ENCODE data around the gene TMEM97.
A peak's percentile ranks its signal among the peaks of the same experiment; 100 is the strongest.
"Not testable (repeated sequence)": the region's sequence is repeated elsewhere in the genome, so short reads cannot be mapped to it uniquely, and the experiment has no call there.

The TMEM97 gene

DNA sequence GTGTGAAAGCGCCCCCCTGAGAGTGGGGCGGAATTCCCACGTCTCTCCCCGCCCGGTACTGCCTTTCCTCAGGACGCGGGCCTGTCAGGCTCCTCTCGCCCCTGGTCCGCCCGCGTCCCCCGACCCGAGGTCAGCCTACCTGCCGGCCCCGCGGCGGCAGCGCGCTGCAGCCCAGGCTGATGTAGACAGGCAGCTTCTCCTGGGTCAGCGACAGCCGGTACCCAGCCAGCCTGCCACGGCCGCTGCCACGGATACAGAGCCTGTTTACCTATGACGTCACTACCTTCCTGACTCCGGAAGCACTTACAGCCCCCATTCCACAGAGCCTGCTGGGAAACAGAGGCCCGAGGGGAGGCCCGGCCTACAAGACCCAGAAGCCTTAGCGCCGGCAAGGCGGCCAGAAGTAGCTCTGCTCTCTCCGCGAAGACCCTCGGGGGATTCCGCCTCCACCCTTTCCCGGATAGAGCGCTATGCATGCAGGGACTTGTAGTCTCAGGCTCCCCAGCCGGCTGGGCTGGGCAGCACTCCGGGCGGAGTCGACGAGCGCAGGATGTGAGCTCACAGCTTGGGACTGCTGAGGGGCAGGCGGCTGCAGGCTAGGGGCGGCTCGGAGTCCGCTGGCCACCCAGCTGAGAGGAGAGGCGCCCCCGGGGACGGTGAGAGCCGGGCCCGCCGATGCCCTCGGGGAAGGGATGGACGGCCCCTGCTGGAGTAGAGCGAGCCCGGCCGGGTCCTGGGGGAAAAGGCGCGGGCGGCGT is 16.4 kb downstream of the TMEM97 start, which contains the start of the genes IFT20 and TNFAIP1:
IFT20 (minus strand) TSS at position 272 of the 758 bp plus-strand sequence. CDS start 3,487 bp downstream, outside the sequence.
TNFAIP1 (plus strand) TSS at position 561 of the 758 bp plus-strand sequence. CDS start 3,761 bp downstream, outside the sequence.
- DNase-seq (ENCODE audit: extremely low spot score, insufficient read length, low read depth), result peak; percentile 95
- peak; percentile 97 for FAIRE-seq

DNA sequence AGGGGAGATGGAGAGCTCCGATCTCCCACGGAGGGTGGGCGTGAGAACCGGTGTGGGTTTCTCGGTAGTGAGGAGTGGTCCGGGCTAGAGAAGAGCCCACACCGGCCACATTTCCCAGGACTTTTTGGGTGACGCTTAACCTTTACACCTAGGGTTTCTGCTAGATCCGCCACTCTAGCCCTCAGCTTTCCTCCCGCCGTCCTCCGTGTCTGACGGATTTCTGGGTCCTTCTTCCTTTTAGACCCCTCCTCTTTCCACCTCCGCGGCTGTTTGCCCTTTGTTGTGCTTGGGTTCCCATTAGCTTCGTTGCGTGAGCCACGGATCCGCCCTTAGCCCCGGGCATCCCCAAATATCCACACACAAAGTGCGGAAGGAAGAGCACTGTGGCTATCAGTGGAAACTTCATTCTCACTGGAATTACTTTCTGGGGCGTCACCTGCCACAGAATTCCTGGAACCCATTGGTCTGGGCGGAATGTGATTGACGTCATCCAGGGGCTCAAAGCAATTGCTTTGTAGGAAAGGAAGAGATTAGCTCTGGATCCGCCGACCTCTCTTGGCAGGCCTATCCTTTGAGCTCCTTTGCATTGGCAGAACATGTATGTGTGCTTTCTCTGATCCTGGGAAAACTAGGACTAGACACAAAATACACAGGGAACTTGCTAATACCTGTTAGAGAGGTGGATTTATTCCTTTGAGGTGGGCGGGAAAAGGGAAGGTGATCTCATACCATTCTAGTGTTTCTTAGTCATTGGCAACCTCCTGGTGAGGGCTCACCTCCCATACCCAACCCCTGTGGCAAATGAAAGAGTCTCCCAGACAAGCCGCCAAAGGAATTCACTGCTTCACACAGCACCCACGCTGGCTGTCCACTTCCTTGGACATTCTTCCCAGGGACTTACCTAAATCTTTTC is 17.2 kb downstream of the TMEM97 start:
- no peak for FAIRE-seq
- DNase-seq (ENCODE audit: extremely low spot score, insufficient read length, low read depth), result no peak

DNA sequence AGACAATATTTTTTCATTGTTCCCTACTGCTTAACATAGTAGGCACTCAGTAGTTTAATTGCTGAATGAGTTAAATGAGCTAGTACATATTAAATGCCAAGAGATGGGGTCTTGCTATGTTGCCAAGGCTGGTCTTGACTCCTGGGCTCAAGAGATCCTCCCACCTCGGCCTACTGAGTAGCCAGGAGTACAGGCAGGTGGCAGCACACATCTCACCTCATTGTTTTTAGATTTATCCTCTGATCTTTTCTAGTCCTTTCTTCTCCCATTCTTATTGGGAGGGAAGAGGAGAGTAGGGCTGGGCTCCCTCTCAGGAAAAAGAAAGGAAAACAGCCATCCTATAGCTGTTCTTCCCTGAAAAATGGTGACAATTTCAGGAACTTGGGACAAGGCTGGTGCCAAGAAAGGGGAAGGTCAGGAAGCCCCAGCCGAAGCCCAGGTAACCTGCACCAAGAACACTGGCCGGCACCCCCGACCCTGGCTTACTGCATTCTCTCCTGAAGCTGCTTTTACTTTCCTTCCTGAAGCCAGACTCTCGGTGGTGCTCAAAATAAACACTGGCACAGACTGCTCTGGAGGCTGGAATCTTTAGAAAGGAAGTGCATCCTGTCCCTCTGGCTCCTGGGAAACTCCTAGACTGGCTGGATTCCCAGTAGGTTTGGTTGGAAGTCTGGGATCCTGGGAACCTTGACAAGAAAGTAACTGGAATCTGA is 19.2 kb downstream of the TMEM97 start:
- no peak for DNase-seq (ENCODE audit: extremely low spot score, insufficient read length, low read depth)
- FAIRE-seq, result no peak

DNA sequence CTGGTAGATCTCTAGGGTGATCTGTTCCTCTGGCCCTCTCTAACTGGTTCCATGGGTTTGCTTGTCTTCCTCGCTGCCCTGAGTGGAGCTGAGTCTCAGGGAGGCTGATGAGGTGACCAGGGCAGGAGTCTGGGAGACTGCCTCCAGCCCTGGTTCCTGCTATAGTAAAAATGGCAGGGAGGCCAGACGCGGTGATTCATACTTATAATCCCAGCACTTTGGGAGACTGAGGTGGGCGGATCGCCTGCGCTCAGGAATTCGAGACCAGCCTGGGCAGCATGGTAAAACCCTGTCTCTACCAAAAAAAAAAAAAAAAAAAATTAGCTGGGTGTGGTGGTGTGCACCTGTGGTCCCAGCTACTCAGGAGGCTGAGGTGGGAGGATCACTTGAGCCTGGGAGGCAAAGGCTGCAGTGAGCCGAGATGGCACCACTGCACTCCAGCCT is 19.8 kb downstream of the TMEM97 start:
- FAIRE-seq, result not testable (repeated sequence)

DNA sequence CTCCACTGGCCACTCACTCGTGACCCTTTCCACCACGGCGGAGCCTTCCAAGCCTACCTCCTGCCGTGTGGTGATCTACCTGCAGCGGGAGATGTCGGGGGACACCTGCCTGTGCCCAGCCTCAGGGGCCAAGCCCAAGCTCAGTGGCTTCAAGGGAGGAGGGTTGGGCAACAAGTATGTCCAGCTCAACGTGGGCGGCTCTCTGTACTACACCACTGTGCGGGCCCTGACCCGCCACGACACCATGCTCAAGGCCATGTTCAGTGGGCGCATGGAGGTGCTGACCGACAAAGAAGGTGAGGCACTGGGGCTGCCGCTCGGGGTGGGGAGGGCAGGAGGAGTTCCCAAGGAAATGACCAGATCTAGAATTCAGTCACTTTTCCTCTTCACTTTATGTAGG is 20.4 kb downstream of the TMEM97 start:
- DNase-seq (ENCODE audit: extremely low spot score, insufficient read length, low read depth) (no peak), FAIRE-seq (no peak)

More for the DNA sequence above, 19.8 kb downstream of the TMEM97 start:
- not testable (repeated sequence) for DNase-seq (ENCODE audit: extremely low spot score, insufficient read length, low read depth)

DNA sequence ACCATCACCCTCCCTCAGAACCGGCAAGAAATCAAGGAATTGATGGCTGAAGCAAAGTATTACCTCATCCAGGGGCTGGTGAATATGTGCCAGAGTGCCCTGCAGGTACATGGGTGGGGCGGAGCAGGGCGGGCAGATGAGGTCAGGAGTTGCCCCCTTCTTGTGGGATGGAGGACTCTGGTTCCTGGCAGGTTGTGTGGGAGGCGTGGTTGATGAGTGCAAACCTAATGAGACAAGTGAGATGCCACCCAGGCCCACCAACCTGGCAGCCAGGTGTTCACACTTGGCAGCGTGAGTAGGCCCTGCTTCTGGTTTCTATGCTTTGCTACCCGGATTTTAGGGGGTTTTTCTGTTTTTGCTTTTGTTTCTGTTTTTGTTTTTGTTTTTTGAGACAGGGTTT is 21.4 kb downstream of the TMEM97 start:
- no peak for DNase-seq (ENCODE audit: extremely low spot score, insufficient read length, low read depth)
- no peak for FAIRE-seq

DNA sequence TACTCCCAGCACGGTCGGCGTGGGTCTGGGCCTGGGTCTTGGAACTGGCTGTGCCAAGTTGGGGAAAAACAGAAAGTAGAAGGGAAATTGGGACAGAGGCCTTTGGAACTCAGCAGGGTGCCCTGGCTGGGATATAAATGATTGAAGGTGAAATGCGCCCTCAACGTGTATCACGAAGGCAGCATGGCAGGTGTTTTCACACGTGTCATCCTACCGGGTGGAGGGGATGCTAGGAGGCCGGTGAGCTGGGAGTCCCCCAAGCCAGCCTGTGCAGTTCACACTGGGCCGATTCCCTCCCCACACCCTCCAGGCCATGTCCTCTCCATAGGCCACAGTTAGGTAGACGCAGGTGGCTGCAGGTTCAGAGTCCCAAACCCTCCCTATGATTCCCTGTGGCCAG is 22.5 kb downstream of the TMEM97 start:
- FAIRE-seq (no peak), DNase-seq (ENCODE audit: extremely low spot score, insufficient read length, low read depth) (no peak)

DNA sequence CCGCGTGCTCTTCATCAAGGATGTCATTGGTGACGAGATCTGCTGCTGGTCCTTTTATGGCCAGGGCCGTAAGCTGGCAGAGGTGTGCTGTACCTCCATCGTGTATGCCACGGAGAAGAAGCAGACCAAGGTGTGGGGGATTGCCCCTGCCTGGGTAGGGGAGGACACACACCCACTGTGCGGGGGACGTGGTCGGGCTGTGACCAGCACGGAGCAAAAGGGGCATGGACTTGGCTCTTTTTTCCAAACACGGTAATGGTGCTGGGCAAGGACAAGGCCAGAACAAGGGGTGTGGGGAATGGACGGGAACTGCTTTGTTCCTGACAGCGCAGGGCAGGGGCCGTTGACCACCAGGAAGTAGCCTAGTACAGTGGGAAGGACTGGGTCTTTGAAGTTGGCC is 23.3 kb downstream of the TMEM97 start:
- FAIRE-seq, result no peak

DNA sequence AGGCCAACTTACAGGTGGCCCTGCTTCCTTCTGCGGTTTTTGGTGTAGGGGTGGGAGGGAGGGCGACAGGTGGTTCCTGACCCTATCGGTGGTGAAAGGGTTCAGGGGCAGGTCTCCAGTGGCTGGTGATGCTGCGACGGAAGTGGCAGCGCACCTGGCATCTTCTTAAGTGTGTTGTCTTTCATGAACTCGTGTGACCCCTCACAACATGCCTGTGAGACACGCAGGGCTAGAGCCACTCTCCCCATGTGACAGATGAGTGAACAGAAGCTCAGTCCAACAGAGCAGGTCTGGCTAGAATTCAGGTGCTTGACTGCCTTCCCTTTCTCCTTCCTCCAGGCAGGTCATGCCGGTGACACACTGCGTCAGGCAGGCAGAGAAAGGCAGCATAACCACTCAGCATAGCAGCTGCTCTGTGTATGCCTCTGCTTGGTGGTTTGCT is 24.5 kb downstream of the TMEM97 start:
- DNase-seq (ENCODE audit: extremely low spot score, insufficient read length, low read depth) (no peak), FAIRE-seq (no peak)

More for the DNA sequence above, 23.3 kb downstream of the TMEM97 start:
- no peak for DNase-seq (ENCODE audit: extremely low spot score, insufficient read length, low read depth)

DNA sequence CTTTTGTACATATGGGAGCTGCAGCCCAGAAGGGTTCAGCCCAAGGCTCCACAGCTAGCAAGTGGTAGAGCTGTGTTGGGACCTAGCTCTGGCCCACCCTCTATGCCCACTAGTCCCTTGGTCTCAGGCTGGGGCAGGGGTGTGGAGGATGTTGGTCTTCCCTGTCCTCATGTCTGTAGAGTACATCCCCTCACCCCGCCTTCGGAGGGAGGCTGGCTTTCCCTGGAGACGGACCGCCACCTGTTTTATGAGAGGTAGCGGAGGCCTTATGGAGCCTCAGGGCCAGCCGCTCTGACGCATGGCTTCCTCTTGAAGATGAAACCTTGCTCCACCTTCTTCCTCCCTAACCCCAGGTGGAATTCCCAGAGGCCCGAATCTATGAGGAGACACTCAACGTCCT is 25.0 kb downstream of the TMEM97 start:
- FAIRE-seq, result no peak
- no peak for DNase-seq (ENCODE audit: extremely low spot score, insufficient read length, low read depth)

DNA sequence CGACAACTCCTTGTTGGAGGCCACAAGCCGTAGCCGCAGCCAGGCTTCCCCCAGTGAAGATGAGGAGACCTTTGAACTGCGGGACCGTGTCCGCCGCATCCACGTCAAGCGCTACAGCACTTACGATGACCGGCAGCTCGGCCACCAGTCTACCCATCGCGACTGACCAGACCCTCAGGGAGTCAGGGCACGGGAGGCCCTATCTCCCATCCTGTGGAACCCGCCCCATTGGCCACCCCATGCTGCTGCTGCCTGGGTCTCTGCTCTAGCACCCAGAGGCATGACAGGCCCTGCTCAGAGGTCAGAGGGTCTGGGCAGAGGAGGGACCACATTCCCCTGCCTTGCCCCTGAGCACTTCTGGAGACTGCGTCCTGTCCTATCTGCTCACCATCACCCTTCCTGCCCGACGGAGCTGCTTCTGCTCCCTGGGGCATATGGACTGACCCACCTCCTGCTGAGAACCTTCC is 25.5 kb downstream of the TMEM97 start:
- FAIRE-seq (no peak), DNase-seq (ENCODE audit: extremely low spot score, insufficient read length, low read depth) (no peak)

DNA sequence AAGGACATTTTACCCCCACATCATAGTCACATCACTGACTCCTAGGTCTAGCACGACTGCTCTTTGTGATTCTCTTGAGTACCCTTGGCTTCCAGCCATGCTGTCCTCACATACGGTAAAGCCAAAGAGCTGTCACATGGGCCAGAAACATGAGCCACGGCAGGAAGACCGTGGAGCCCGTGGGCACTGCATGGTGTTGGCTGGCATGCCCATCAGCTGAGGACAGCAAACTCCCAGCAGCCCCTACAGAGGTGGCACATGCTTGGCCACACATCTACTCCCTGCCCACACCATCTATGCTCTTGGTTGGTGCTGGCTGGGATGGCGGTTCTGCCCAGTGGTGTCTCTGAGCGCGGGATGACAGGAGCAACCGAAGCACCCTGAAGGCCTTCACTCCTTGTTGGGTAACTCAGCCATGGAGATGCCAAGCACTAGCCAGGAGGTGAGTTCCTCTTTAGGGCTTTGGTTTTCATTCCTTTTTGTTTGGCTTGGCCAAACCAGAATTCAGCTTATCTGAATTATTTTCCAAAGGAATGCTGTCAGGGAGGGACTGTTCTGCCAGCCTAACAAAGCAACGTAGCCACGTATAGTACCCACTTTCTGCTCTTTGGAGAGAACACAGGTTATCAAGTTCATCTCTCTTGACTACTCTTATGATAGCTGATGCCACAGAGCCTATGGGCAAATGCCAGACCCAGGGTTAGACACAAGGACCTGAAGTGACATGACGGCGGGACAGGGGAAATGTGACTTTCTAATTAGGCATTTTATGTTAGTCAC is 26.6 kb downstream of the TMEM97 start:
- DNase-seq (ENCODE audit: extremely low spot score, insufficient read length, low read depth) (no peak), FAIRE-seq (no peak)

DNA sequence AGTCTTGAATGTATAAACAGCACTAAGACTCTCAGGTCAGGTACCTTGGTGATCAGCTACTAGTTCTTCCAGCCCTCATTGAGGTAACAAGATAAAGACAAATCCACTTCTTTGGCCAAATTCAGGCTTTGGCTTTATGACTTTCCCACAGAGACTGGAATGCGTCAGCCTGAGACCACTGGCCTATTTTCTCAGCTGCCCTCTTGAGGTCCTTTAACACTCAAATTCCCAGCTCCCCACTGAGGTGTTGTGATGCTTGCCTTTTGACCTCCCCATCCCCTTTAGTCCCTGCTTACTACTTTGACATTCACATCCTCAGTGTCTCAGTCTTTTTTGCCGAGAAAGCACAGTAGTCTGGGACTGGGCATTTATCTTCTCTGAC is 27.2 kb downstream of the TMEM97 start:
- FAIRE-seq, result no peak
- DNase-seq (ENCODE audit: extremely low spot score, insufficient read length, low read depth), result no peak

DNA sequence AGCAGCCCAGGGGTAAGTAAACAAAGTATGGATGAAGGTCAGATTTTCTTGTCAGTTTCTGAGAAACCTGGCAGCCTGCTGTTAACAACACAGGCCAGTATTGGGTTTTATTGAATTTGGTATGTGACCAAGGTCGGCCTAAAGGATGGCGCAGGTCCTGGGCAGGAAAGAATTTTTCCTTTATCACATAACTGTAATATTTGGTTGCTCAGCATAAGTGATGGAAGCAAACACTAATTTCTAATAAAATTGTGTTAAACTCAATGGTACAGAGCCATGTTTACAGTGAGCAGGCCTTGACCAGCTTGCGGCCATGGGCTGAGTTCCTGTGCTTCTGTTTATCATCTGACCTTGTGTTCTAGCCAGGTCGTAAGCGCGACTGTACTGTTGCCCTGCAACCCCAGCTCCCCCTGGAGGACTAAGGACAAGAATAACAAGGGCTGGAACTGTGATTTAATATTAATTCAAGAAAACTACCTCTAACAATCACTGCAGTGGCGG is 27.8 kb downstream of the TMEM97 start:
- DNase-seq (ENCODE audit: extremely low spot score, insufficient read length, low read depth) (no peak), FAIRE-seq (no peak)

DNA sequence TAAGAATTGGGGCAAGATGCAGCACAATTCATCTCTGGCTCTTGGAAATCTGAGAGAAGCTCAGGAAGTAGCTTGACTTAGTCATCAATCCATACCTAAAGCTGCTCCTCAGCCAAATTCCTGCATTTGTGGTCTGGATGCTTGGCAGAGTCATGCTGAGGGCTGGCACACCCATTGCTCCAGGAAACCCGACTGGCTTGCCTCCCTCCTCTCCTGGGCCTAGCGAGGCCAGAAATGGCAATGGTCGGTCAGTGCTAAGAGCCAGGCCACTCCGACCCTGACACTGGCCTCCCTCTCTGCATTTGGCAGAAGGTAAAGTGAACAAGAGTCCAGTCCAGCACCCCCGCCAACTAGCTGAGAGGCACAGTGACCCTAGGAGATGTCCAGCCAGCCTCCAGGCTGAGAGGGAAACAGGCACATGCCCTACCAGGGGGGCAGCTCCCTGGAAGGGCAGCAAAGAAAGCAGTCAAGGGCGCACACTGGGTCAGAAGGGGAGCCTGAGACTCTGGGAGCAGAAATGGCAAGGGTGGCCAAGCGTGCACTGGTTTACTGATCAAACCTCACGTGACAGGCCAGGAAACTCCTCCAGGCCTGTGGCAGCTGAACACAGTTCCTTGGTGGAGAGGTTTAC is 28.4 kb downstream of the TMEM97 start:
- DNase-seq (ENCODE audit: extremely low spot score, insufficient read length, low read depth), result no peak
- no peak for FAIRE-seq

DNA sequence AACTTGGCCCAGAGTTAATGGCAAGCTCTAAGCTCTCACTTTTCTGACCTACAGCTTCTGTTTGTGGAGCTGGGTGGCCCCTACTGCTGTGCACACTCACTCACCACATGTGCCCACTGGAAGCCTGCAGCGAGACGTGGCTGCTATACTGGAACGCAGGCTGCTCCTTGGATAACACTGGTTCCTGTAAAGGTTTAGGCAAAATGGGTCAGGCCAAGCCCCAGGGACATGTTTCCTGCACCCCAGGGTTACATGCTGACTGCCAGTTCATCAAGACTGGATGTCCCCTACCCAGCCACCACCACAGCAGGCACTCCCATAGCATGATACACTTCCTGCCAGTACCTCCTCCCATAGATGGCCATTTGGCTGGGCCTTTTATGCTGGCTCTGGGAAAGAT is 30.0 kb downstream of the TMEM97 start:
- FAIRE-seq, result no peak

DNA sequence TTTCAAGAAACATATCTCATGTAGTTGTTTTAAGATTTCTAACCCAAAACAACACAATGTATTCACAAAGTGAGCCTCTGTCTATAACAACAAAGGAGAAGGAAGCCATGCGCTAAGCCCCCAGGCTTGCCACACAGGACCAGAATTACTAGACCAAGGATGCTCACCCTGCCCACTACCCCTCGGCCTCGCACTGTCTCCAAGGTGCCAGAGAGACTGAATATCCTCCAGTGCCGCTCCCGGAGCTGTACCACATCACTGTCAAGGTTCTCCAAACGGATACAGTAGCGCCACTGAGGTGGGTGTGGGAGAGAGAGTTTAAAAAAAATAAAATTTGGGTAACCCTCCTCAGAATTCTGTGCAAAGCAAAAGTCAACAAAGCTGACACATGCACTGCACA is 31.3 kb downstream of the TMEM97 start:
- FAIRE-seq (no peak), DNase-seq (ENCODE audit: extremely low spot score, insufficient read length, low read depth) (no peak)

More for the DNA sequence above, 30.0 kb downstream of the TMEM97 start:
- DNase-seq (ENCODE audit: extremely low spot score, insufficient read length, low read depth), result no peak

DNA sequence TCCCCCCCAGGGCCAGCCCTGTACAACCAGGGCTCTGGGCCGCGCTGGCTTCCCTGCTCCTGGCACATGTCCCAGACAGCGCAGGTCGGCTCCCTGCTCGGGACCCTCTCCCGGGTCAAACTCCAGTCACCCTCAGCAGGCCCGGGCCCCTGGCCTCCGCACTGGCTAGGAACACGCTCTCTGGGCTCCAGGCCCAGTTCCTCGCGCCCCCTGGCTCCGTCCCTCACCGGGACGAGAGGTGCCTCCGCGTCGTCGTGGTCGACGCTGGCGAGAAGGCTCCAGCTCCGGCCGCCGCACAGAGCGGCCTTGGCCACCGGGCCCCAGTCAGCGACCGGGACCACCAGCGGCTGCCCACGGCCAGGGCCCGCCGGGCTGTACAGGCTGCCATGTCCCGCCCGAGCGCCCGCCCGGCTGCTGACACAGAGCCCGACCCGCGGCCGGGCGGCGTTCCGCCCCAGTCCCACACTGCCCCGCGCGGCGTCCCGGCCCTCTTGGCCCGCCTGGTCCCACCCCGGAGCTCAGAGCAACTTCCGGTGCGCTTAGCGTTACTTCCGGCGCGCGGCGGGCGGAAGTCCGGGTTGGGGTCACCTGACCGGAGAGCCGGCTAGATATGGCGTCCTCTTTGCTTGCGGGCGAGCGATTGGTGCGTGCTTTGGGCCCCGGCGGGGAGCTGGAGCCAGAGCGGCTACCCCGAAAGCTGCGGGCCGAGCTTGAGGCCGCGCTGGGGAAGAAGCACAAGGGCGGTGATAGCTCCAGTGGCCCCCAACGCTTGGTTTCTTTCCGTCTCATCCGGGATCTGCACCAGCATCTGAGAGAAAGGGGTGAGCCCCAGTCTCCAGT is 38.3 kb downstream of the TMEM97 start, which contains the start of gene POLDIP2:
POLDIP2 (minus strand) TSS at position 467 of the 840 bp plus-strand sequence; CDS start at position 388, 79 bp downstream.
- peak; percentile 93 for DNase-seq (ENCODE audit: extremely low spot score, insufficient read length, low read depth)
- peak; percentile 93 for FAIRE-seq

Data from GM18507 (cell line).